ENCODE measurements around the gene ZNF862.
A peak's percentile ranks its signal among the peaks of the same experiment; 100 is the strongest.

The ZNF862 gene

GRCh38 chr7:149793261-149793660 is 44.9 kb upstream of the ZNF862 start:
- no peak for DNase-seq (ENCODE audit: low spot score)
- TF ChIP-seq CTCF (IDR thresholded peaks at IDR 0.05; ENCODE audit: extremely low read depth, insufficient read depth, missing control alignments) = no peak
- in situ Hi-C loops (cut with MboI; ENCODE audit: low pct_unique_long_range_greater_than_20kb, low sequenced_read_pairs, unreplicated experiment) = no loop called here

GRCh38 chr7:149794661-149795060 is 43.5 kb upstream of the ZNF862 start:
- no peak for TF ChIP-seq CTCF (IDR thresholded peaks at IDR 0.05; ENCODE audit: extremely low read depth, insufficient read depth, missing control alignments)
- no peak for DNase-seq (ENCODE audit: low spot score)
- in situ Hi-C loops (cut with MboI; ENCODE audit: low pct_unique_long_range_greater_than_20kb, low sequenced_read_pairs, unreplicated experiment) = no loop called here

- TF ChIP-seq CTCF (IDR thresholded peaks at IDR 0.05; ENCODE audit: extremely low read depth, insufficient read depth, missing control alignments) = no peak
- DNase-seq (ENCODE audit: low spot score) = no peak
- in situ Hi-C loops (cut with MboI; ENCODE audit: low pct_unique_long_range_greater_than_20kb, low sequenced_read_pairs, unreplicated experiment) = no loop called here
Observed at GRCh38 chr7:149795126-149795525, 43.0 kb upstream of the ZNF862 start.

GRCh38 chr7:149796287-149796860 is 41.8 kb upstream of the ZNF862 start:
- TF ChIP-seq CTCF (IDR thresholded peaks at IDR 0.05; ENCODE audit: extremely low read depth, insufficient read depth, missing control alignments) = no peak
- in situ Hi-C loops (cut with MboI; ENCODE audit: low pct_unique_long_range_greater_than_20kb, low sequenced_read_pairs, unreplicated experiment) = no loop called here
- no peak for DNase-seq (ENCODE audit: low spot score)

- DNase-seq (ENCODE audit: low spot score) = no peak
- in situ Hi-C loops (cut with MboI; ENCODE audit: low pct_unique_long_range_greater_than_20kb, low sequenced_read_pairs, unreplicated experiment) = no loop called here
- TF ChIP-seq CTCF (IDR thresholded peaks at IDR 0.05; ENCODE audit: extremely low read depth, insufficient read depth, missing control alignments) = no peak
Observed at GRCh38 chr7:149797771-149798170, 40.4 kb upstream of the ZNF862 start.

- peak; percentile 83 for DNase-seq (ENCODE audit: low spot score)
- in situ Hi-C loops (cut with MboI; ENCODE audit: low pct_unique_long_range_greater_than_20kb, low sequenced_read_pairs, unreplicated experiment) = no loop called here
- peak; percentile 63 for TF ChIP-seq CTCF (IDR thresholded peaks at IDR 0.05; ENCODE audit: extremely low read depth, insufficient read depth, missing control alignments)
Observed at GRCh38 chr7:149799397-149800168, 38.6 kb upstream of the ZNF862 start.
